NB4 (cell line): ENCODE data around the gene INAVA.
A peak's percentile ranks its signal among the peaks of the same experiment; 100 is the strongest.

ENCODE experiments used
- DNase-seq: peaks from one replicate; pipeline ENCODE4 v3.0.0; 2010; ENCODE audit warnings: low read depth
- H3K4me3 ChIP-seq: one replicate; pipeline ENCODE4 v1.5.1; 2011; ENCODE audit warnings: mild to moderate bottlenecking, low read depth, low read length, moderate library complexity
- CTCF ChIP-seq: IDR thresholded peaks from one replicate; pipeline ENCODE4 v1.5.1; 2012; ENCODE audit warnings: low read depth, low read length
- MAX ChIP-seq: IDR thresholded peaks from 2 replicates; pipeline ENCODE4 v1.6.1; 2011; ENCODE audit warnings: low read depth, low read length
- MYC ChIP-seq: IDR thresholded peaks from 2 replicates; pipeline ENCODE4 v1.6.1; 2011; ENCODE audit warnings: low read depth, low read length
- POLR2A ChIP-seq: IDR thresholded peaks from 2 replicates; pipeline ENCODE4 v1.6.1; 2011; ENCODE audit warnings: mild to moderate bottlenecking; ENCODE audit not compliant: insufficient read length; ENCODE audit errors: extremely low read depth

INAVA gene

GRCh38 chr1:200905411-200906052, 10.8 kb downstream of the INAVA start:
- TF ChIP-seq MYC = peak; percentile 49
- TF ChIP-seq CTCF = no peak
- peak; percentile 51; the same call in 1 of the 2 replicates for TF ChIP-seq MAX
- TF ChIP-seq POLR2A = no peak
- no peak overlapping the region for H3K4me3 ChIP-seq
- peak; percentile 92 for DNase-seq

GRCh38 chr1:200906491-200906890, 11.8 kb downstream of the INAVA start:
- DNase-seq = no peak
- no peak overlapping the region for H3K4me3 ChIP-seq
- TF ChIP-seq MYC (no peak), POLR2A (no peak), MAX (no peak), CTCF (no peak)

GRCh38 chr1:200907611-200908097, 13.0 kb downstream of the INAVA start:
- H3K4me3 ChIP-seq = no peak overlapping the region
- TF ChIP-seq POLR2A (no peak), CTCF (no peak), MYC (no peak), MAX (no peak)
- peak; percentile 96 for DNase-seq

GRCh38 chr1:200908191-200908868, 13.6 kb downstream of the INAVA start:
- no peak for TF ChIP-seq POLR2A
- no peak for TF ChIP-seq MYC
- TF ChIP-seq MAX = no peak
- no peak for TF ChIP-seq CTCF
- no peak overlapping the region for H3K4me3 ChIP-seq
- no peak for DNase-seq

GRCh38 chr1:200909071-200909470, 14.4 kb downstream of the INAVA start:
- no peak for DNase-seq
- no peak overlapping the region for H3K4me3 ChIP-seq
- TF ChIP-seq MYC (no peak), CTCF (no peak), POLR2A (no peak), MAX (no peak)
